Dermis microvascular lymphatic vessel endothelial cell (primary cell): Measurements from ENCODE around the gene IGF2R. TPM values are rescaled to one million over a fixed set of nuclear protein-coding genes. Genes with fewer than 3 reads are reported as not detected.
"Not testable (repeated sequence)": the region's sequence is repeated elsewhere in the genome, so short reads cannot be mapped to it uniquely, and the experiment has no call there.

Source experiments
- DNase-seq, 2 donors: peaks; one replicate each; pipeline versions ENCODE4 v3.0.0 to v3.0.0-alpha.2; 2010; ENCODE audit warnings: low read depth in 2 of 2
- total RNA-seq: library from RNA; depleted of rRNA; stranded (reverse); fragments of >200 nt; gene quantifications from 2 replicates; pipeline ENCODE4 v1.2.1, GENCODE V29; 2014

The IGF2R gene
- total RNA-seq, 1 donor from 2014 or later = 81.4 TPM

- DNase-seq = no peak
Measured at GRCh38 chr6:160137130-160137988, 168.5 kb downstream of the IGF2R start.

GRCh38 chr6:160137989-160138835 is 169.3 kb downstream of the IGF2R start:
- peak; percentile 4 to 43 for DNase-seq

DNA sequence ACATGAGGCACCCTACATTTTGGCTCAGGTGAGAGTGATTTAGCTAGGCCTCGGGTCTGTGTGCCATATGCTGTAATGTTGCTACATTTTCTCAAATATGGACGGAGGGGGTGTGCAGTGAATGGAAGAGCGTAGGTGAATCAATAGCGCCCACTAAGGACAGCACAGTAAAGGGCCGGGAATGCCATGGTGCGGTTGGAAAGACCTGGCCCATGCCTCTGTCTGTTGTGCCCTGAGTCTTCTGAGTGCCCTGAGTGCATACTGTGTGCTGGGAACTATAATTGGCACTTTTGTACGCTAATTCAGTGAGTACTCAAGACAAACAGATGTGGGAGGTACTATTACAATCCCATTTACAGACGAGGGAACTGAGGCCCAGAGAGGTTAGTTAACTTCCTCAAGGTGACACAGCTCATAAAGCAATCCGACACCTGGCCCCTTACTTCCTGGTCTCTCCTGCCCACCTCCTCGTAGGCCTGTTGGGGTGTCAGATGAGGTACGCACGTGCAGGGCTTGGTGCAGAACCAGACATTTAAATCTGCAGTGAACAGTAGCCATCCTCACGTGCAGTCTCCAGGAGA is 170.0 kb downstream of the IGF2R start:
- no peak for DNase-seq

GRCh38 chr6:160139420-160139851 is 170.6 kb downstream of the IGF2R start:
- no peak for DNase-seq

GRCh38 chr6:160140493-160140892 is 171.6 kb downstream of the IGF2R start:
- DNase-seq = not testable (repeated sequence)

DNA sequence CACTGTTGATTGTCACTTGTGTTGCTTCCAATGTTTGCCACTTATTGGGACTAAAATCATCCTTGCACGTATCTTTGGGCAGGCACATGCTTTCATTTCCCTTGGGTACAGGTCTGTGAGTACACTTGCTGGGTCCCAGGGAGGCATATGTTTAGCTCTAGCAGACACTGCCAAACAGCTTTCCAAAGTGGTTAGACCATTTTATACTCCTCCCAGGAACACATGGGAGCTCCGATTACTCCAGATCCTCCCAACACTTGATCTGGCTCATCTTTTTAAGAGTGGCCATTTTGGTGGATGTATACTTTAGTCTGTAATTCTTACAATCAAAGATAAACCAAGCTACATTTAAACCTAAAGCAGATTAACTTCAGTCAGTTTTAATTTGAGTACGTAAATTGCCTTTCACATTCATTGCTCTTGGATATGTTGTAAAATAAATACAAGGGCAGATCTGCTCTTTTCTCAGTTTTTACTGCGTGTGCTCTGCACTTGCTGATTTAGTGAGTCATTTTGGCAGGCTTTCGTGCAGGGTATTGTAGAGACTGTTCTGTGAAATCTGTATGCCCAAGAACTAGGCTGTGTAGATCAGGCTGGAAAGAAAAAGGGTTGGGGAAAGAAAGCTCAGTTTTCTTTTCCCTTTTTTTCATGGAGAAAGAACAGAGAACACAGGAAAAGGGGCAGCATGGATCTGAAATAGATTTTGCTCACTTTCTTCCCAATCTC is 172.3 kb downstream of the IGF2R start:
- no peak for DNase-seq

DNA sequence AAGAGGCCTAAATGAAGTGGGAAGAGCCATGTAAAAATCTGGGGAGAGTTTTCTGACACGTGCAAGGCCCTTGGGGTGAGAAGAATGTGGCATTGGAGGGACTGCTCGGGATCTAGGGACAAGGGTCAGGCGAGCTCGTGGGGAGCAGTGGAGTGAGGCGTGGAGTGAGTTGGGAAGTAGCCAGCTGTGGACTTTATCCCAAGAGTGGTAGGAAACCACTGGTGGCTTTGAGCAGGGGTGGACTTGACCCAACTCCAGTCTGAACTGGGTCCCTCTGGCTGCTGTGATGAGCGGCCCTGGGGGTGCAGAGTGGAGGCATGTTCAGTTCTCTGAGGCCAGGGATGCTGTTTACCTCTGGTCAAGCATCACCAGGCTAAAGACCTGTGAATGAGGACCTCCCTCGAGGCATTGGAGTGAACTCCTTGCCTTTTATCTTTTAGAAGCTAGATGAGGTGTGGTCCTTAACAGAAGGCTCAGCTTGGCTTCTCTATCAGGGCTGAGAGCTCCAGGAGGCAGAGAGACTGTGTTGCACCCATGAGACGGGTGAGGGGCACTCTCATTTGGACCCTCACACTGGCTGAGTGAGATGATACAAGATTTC is 173.3 kb downstream of the IGF2R start:
- no peak for DNase-seq

DNA sequence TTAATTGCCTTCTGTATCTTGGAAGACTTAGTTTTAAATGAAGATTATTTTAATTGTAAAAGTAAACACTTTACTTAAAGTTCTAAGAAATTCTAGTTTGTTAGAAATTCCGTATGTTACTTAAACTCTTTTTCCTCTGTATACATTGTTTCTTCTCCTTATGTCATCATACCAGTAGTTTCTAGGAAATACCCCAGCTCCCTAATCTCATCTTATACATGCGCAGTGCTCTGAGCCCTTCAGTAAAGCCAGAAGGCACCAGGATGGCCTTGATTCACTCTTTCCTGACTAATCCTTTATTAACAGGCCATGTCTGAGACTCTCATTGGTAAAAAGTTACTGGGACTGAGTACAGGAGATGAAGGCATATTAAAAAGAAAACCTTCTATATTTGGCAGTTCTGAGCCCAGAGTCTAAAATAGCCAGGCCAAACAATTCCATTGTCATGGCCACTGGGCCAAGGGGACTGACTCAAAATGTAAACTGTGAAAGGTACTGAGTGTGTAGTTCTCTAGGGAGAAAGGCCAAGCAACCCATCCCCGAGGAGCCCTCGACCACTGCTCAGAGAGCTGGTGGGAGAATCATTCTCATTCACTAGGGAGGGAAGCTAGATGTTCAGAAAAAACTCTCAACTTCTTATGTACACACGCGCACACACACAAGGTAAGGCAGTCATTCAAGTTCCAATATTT is 177.7 kb downstream of the IGF2R start:
- no peak for DNase-seq

GRCh38 chr6:160147146-160147536 is 178.3 kb downstream of the IGF2R start:
- no peak for DNase-seq

GRCh38 chr6:160154471-160154870 is 185.6 kb downstream of the IGF2R start:
- DNase-seq = no peak

- DNase-seq = no peak
Measured at GRCh38 chr6:160156842-160157241, 188.0 kb downstream of the IGF2R start.

GRCh38 chr6:160160450-160160849 is 191.6 kb downstream of the IGF2R start:
- no peak for DNase-seq

Other genes with a start within 250 kb of the IGF2R start
- 69.2 and 79.5 TPM in 2 replicates for gene WTAP, start 241.6 kb upstream of the IGF2R start, total RNA-seq
- gene ACAT2, start 207.0 kb upstream of the IGF2R start, total RNA-seq = 32.7 and 83.6 TPM in 2 replicates
- 296 and 341 TPM in 2 replicates for gene TCP1, start 179.5 kb upstream of the IGF2R start, total RNA-seq
- gene MRPL18, start 178.6 kb upstream of the IGF2R start, total RNA-seq = 48.9 and 63.0 TPM in 2 replicates
- gene PNLDC1, start 168.8 kb upstream of the IGF2R start, total RNA-seq = not detected in 2 replicates
- gene MAS1, start 78.1 kb upstream of the IGF2R start, total RNA-seq = not detected in 2 replicates
- gene SLC22A1, start 152.7 kb downstream of the IGF2R start, total RNA-seq = 0.13 TPM in 1 of 2 replicates, not detected in the other